Breast epithelium (tissue), 4 donors: ENCODE results near the gene NOL4L. TPM values are rescaled to one million over a fixed set of nuclear protein-coding genes. Genes with fewer than 3 reads are reported as not detected.
A peak's percentile ranks its signal among the peaks of the same experiment; 100 is the strongest.

Experiments
- DNase-seq, 2 donors: peaks; one replicate each; pipeline ENCODE4 v3.0.0-alpha.2; 2019; ENCODE audit warnings: low spot score in 2 of 2
- H3K27ac ChIP-seq, 2 donors: fragments of 200-600 bp; sonication (generic) in 1 of 2; one replicate each; pipeline ENCODE4 v1.5.1; 2016 to 2019; ENCODE audit warnings: mild to moderate bottlenecking in 1 of 2
- H3K27me3 ChIP-seq, 2 donors: fragments of 200-600 bp; sonication (generic) in 1 of 2; one replicate each; pipeline versions ENCODE4 v1.5.1 to v1.6.0; 2017 to 2019; ENCODE audit warnings: control low read depth in 1 of 2, mild to moderate bottlenecking in 1 of 2
- H3K36me3 ChIP-seq: fragments of 200-600 bp; one replicate; pipeline ENCODE4 v1.5.1; 2019
- H3K4me1 ChIP-seq, 2 donors: fragments of 200-600 bp; sonication (generic); one replicate each; pipeline ENCODE4 v1.5.1; 2016 to 2019; ENCODE audit warnings: control low read depth in 1 of 2
- H3K4me3 ChIP-seq, 3 donors: fragments of 200-600 bp; sonication (generic); 1 replicate in 2 of 3; 2 replicates in 1 of 3; pipeline ENCODE4 v1.5.1; 2016 to 2019; ENCODE audit warnings: mild to moderate bottlenecking in 3 of 3, moderate library complexity in 2 of 3
- H3K9me3 ChIP-seq, 2 donors: fragments of 200-600 bp; sonication (generic) in 1 of 2; one replicate each; pipeline ENCODE4 v1.5.1; 2016 to 2019; ENCODE audit warnings: control low read depth in 1 of 2
- POLR2A ChIP-seq: fragments of 450-650 bp; IDR thresholded peaks from one replicate; pipeline ENCODE4 v1.6.1; 2016; ENCODE audit warnings: antibody characterized with exemption, mild to moderate bottlenecking, moderate library complexity
- POLR2AphosphoS5 ChIP-seq, 3 donors: sonication (generic); formaldehyde crosslinking; IDR thresholded peaks; one replicate each; pipeline ENCODE4 v1.6.1; 2017; ENCODE audit warnings: antibody characterized with exemption in 3 of 3
- intact Hi-C: fragments of 100-400 bp; cut with DNase I; formaldehyde crosslinking; loops from one replicate; pipeline ENCODE4 v1.15.1; 2023; ENCODE audit warnings: low total_unique reads
- total RNA-seq, 3 donors: library from RNA; depleted of rRNA; stranded (reverse); fragments of >200 nt; gene quantifications; one replicate each; pipeline ENCODE4 v1.1.0, GENCODE V29; 2016
- TF ChIP-seq, protein P1 (sequence below), 3 donors: fragments of 450-650 bp; IDR thresholded peaks; one replicate each; pipeline ENCODE4 v1.5.1; 2016 to 2017; ENCODE audit warnings: antibody characterized with exemption in 3 of 3, mild to moderate bottlenecking in 3 of 3, moderate library complexity in 3 of 3

Gene NOL4L
- total RNA-seq, 3 donors from 2014 or later, result 3.7 to 18.4 (median 15.8) TPM

- H3K9me3 ChIP-seq, result no peaks in the 10 kb centered on the region
- peaks cover 9% of the 10 kb centered on the region for H3K36me3 ChIP-seq
- no peaks in the 10 kb centered on the region for H3K27me3 ChIP-seq
- no peak for TF ChIP-seq POLR2AphosphoS5 (IDR thresholded peaks at IDR 0.05)
- TF ChIP-seq POLR2A, result no peak
- TF ChIP-seq, protein P1, sequence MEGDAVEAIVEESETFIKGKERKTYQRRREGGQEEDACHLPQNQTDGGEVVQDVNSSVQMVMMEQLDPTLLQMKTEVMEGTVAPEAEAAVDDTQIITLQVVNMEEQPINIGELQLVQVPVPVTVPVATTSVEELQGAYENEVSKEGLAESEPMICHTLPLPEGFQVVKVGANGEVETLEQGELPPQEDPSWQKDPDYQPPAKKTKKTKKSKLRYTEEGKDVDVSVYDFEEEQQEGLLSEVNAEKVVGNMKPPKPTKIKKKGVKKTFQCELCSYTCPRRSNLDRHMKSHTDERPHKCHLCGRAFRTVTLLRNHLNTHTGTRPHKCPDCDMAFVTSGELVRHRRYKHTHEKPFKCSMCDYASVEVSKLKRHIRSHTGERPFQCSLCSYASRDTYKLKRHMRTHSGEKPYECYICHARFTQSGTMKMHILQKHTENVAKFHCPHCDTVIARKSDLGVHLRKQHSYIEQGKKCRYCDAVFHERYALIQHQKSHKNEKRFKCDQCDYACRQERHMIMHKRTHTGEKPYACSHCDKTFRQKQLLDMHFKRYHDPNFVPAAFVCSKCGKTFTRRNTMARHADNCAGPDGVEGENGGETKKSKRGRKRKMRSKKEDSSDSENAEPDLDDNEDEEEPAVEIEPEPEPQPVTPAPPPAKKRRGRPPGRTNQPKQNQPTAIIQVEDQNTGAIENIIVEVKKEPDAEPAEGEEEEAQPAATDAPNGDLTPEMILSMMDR (IDR thresholded peaks at IDR 0.05), result no peak
- no peak overlapping the region for H3K4me3 ChIP-seq
- intact Hi-C loops, result no loop called here
- DNase-seq, result no peak
- H3K27ac ChIP-seq, result peak overlapping the region; percentile 36 to 40
- H3K4me1 ChIP-seq, result peaks cover 0 to 20% of the 10 kb centered on the region in 2 donors
Measured at GRCh38 chr20:32449890-32450401, 135.2 kb downstream of the NOL4L start.

DNA sequence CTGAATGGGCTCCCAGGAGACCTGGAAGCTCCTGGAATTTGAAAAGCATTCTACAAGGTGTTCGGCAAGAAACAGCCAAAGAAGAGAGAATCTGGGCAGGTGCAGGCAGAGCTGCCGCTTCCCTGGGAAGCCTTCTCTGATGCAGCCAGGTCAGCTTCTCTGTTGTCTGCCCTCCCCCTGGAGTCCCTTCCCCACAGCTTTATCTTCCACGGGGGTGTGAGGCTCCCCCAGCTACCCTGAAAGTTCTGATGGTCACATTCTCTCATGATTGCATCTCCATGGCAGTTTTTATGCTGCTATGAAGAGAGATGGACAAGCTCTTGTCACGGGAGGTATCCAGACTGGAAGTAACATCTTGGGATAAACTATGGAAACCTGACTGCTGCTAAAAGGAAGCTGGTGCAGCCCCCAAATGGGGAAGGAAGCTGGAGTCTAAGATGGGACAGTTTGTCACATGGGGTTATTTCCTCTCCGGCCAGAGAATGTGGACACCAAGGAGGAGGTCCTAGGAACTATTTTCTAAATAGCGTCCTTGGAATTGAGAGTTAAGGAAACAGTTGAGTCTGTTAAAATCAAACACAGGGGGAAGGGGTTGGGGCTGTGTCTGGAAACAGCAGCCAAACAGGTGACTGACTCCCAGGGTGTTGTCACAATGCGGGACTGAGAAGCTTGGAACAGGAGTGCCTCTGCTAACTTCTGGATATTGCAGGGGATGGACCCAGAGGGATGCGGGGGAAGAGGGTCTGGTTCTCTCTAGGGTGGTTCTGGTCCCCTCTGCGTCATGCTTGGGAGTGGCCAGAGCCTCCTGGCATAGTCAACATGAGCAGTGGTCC, 135.9 kb downstream of the NOL4L start:
- Histone ChIP-seq H3K36me3 (peaks cover 9% of the 10 kb centered on the region), H3K9me3 (no peaks in the 10 kb centered on the region), H3K4me1 (peaks cover 0 to 20% of the 10 kb centered on the region in 2 donors), H3K4me3 (no peak overlapping the region), H3K27me3 (no peaks in the 10 kb centered on the region), H3K27ac (peak overlapping the region; percentile 36 to 40)
- no peak for DNase-seq
- TF ChIP-seq POLR2AphosphoS5 (IDR thresholded peaks at IDR 0.05) (no peak), POLR2A (no peak)
- TF ChIP-seq, protein P1 (IDR thresholded peaks at IDR 0.05), result no peak
- intact Hi-C loops, result no loop called here

DNA sequence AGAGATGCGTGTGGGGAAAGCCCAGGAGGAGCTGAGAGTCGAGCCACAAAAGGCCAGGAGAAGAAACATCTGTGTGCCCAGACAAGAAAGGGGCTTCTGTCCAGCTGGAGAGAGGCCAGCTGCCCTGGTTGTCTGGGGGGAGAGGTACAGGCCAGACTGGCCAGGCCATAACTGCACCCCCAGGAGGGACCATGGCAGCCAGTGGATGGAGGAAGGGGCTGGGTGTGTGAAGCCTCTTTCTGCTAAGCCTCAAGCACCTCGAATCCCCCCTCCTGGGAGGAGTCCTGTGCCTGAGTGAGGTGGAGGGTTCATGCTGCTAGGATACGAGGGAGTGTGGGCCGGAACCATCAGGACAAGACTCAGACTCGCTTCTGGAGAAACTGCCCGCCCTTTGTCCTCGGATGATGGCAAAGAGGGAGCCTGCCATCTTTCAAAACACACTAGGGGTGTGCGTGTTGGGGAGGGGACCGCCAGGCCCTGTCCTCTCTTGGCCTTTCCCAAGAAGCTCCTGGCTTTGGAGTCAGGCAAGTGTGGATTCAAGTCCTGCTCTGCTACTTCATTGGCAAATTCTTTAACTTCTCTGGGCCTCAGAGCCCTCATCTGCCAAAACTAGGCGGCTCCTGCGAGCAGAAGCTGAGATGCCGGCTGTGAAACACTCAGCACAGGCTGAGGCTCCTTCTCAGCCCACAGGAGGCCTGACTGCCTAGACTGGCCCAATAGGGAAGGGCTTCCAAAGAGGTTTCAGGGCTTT, 136.7 kb downstream of the NOL4L start:
- H3K36me3 ChIP-seq, result peaks cover 9% of the 10 kb centered on the region
- H3K4me1 ChIP-seq, result peaks cover 0 to 20% of the 10 kb centered on the region in 2 donors
- TF ChIP-seq POLR2AphosphoS5 (IDR thresholded peaks at IDR 0.05) (no peak), POLR2A (no peak)
- TF ChIP-seq, protein P1 (IDR thresholded peaks at IDR 0.05), result no peak

DNA sequence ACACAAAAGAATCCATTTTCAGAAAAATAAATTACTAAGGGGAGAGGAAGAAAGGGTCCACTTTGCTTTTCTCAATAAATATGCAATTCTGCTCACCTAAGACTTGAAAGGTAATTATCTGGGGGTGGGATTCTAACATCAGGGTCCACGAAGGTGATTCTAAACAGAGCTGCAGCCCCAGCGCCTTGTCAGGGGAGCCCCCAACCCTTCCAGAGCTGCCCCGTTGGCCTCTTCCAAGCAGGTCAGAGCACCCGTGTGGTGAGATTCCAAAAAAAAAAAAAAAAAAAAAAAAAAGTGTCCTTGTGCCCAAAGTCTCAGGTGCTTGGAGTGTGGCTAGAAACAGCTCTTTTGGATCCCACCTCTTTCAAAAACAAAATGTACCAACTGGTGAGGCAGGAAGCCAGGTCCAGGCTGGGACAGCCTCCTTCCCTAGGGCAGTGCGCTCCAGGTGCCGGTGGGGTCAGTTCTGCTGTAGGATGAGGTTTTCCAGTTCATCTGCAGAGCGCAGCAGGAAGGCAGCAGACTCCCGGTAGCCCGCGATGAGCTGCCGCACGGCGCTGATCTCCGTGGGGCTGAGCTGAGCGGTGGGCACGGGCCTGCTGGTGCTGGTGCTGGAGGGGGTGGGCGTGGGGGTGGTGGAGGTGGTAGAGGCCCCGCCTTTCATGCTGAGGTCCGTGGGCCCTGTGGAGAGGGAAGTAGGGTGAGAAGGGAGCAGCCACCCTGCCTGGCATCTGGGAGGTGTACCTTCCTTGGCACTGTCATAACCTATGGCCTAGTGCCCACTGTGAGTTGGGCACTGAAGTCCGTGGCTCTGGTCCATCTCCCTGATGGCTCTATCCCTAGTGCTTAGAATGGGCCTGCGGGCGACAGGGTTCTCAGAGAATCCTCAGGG, 137.8 kb downstream of the NOL4L start:
- Histone ChIP-seq H3K36me3 (no peaks in the 10 kb centered on the region), H3K27ac (peak overlapping the region; percentile 58 to 60), H3K9me3 (no peaks in the 10 kb centered on the region), H3K27me3 (no peaks in the 10 kb centered on the region), H3K4me3 (no peak overlapping the region), H3K4me1 (peaks cover 0 to 20% of the 10 kb centered on the region in 2 donors)
- intact Hi-C loops, result no loop called here
- TF ChIP-seq POLR2AphosphoS5 (IDR thresholded peaks at IDR 0.05) (no peak), POLR2A (no peak)
- TF ChIP-seq, protein P1 (IDR thresholded peaks at IDR 0.05), result no peak
- DNase-seq, result no peak

More for the DNA sequence above, 136.7 kb downstream of the NOL4L start:
- H3K4me3 ChIP-seq, result no peak overlapping the region
- intact Hi-C loops, result no loop called here
- no peaks in the 10 kb centered on the region for H3K9me3 ChIP-seq
- H3K27me3 ChIP-seq, result no peaks in the 10 kb centered on the region
- peak overlapping the region; percentile 32 to 40 for H3K27ac ChIP-seq
- DNase-seq, result no peak
